H1 (cell line): ENCODE data around the gene DACH2. TPM values are rescaled to one million over a fixed set of nuclear protein-coding genes. Genes with fewer than 3 reads are reported as not detected.

Experiments used
- CTCF ChIA-PET: fragments of 300-600 bp; sonication (Branson Sonifier 250); formaldehyde crosslinking; loops from one replicate; lab custom pipeline; 2021; ENCODE audit not compliant: partially characterized antibody; lab: Charles Lee
- POLR2A ChIA-PET: fragments of 300-600 bp; sonication (Branson Sonifier 250); formaldehyde crosslinking; loops from one replicate; lab custom pipeline; 2021; ENCODE audit warnings: inconsistent platforms; ENCODE audit not compliant: partially characterized antibody; lab: Charles Lee
- DNase-seq, 2 experiments: peaks; one replicate each; pipeline versions ENCODE4 v3.0.0 to v3.0.0-alpha.2; 2010 to 2022; ENCODE audit warnings: low spot score in 2 of 2, low read depth in 1 of 2, mixed read lengths in 1 of 2
- FAIRE-seq: peaks from 2 replicates; lab custom pipeline; 2011; peaks lifted over from hg19 to GRCh38; lab: Jason Lieb, UNC
- H2AFZ ChIP-seq: 2 replicates; pipeline ENCODE4 v1.8.1; 2012; ENCODE audit warnings: low read length, inconsistent platforms
- H2AK5ac ChIP-seq: 2 replicates; pipeline ENCODE4 v1.6.1; 2013; ENCODE audit warnings: low read depth, low read length
- H2BK120ac ChIP-seq: replicated peaks from 2 replicates; pipeline ENCODE3; 2013; ENCODE audit warnings: low read depth, low read length, inconsistent platforms
- H2BK12ac ChIP-seq: 2 replicates; pipeline ENCODE4 v1.6.1; 2013; ENCODE audit warnings: low read depth, low read length
- H2BK15ac ChIP-seq: 2 replicates; pipeline ENCODE4 v1.6.1; 2013; ENCODE audit warnings: low read length
- H2BK20ac ChIP-seq: 2 replicates; pipeline ENCODE4 v1.6.1; 2013; ENCODE audit warnings: low read length
- H2BK5ac ChIP-seq: 2 replicates; pipeline ENCODE4 v1.6.1; 2013; ENCODE audit warnings: low read depth, low read length
- H3K14ac ChIP-seq: 2 replicates; pipeline ENCODE4 v1.6.1; 2013; ENCODE audit warnings: inconsistent platforms; ENCODE audit not compliant: insufficient read length
- H3K18ac ChIP-seq: 2 replicates; pipeline ENCODE4 v1.6.1; 2013; ENCODE audit warnings: low read length; ENCODE audit errors: extremely low read depth
- H3K23ac ChIP-seq: 2 replicates; pipeline ENCODE4 v1.6.1; 2013; ENCODE audit warnings: inconsistent platforms; ENCODE audit not compliant: insufficient read length
- H3K23me2 ChIP-seq: 2 replicates; pipeline ENCODE4 v1.6.1; 2013; ENCODE audit warnings: low read depth, low read length
- H3K27ac ChIP-seq: 2 replicates; pipeline ENCODE4 v1.6.1; 2011; ENCODE audit warnings: low read depth, low read length, inconsistent platforms
- H3K27me3 ChIP-seq, 4 experiments: replicated peaks in 1 of 4; 1 replicate in 1 of 4; 2 replicates in 3 of 4; pipeline versions ENCODE4 v1.6.1 to v1.8.1; 2011 to 2013; ENCODE audit warnings: low read length in 3 of 4, mild to moderate bottlenecking in 3 of 4, inconsistent platforms in 2 of 4, mixed read lengths in 2 of 4, moderate library complexity in 1 of 4; ENCODE audit not compliant: control insufficient read depth in 3 of 4, insufficient read depth in 3 of 4; ENCODE audit errors: extremely low read depth in 1 of 4
- H3K36me3 ChIP-seq, 4 experiments: 2 replicates each; pipeline versions ENCODE4 v1.6.1 to v1.8.1; 2011 to 2013; ENCODE audit warnings: mild to moderate bottlenecking in 4 of 4, low read length in 3 of 4, moderate library complexity in 2 of 4, control low read depth in 1 of 4, inconsistent platforms in 1 of 4; ENCODE audit not compliant: insufficient read depth in 4 of 4, control insufficient read depth in 2 of 4
- H3K4ac ChIP-seq: replicated peaks from 2 replicates; pipeline ENCODE3; 2013; ENCODE audit warnings: low read length, low read depth, mixed read lengths, inconsistent platforms; ENCODE audit not compliant: insufficient read length
- H3K4me1 ChIP-seq, 4 experiments: replicated peaks in 1 of 4; 1 replicate in 1 of 4; 2 replicates in 3 of 4; pipeline versions ENCODE4 v1.6.1 to v1.8.1; 2011 to 2013; ENCODE audit warnings: low read length in 3 of 4, inconsistent platforms in 2 of 4, mixed read lengths in 1 of 4; ENCODE audit not compliant: insufficient read depth in 4 of 4, control insufficient read depth in 3 of 4
- H3K4me2 ChIP-seq, 2 experiments: 2 replicates each; pipeline versions ENCODE4 v1.6.1 to v1.8.1; 2011 to 2013; ENCODE audit warnings: low read depth in 2 of 2, low read length in 2 of 2, control low read depth in 1 of 2, inconsistent platforms in 1 of 2, mild to moderate bottlenecking in 1 of 2; ENCODE audit not compliant: insufficient read depth in 1 of 2
- H3K4me3 ChIP-seq, 4 experiments: fragments of 200-600, 300-600 bp in 1 of 4; sonication (generic), shearing (Covaris generic), sonication (Bioruptor Twin) in 1 of 4; 2 replicates each; pipeline versions ENCODE4 v1.5.1 to v1.8.1; 2011 to 2016; ENCODE audit warnings: low read length in 4 of 4, low read depth in 3 of 4, control low read depth in 2 of 4, inconsistent platforms in 2 of 4, mild to moderate bottlenecking in 2 of 4, mixed read lengths in 1 of 4, moderate library complexity in 1 of 4; ENCODE audit not compliant: insufficient read depth in 2 of 4; ENCODE audit errors: extremely low read depth in 1 of 4
- H3K56ac ChIP-seq: replicated peaks from 2 replicates; pipeline ENCODE3; 2013; ENCODE audit warnings: low read depth, mild to moderate bottlenecking, mixed read lengths, low read length, inconsistent platforms; ENCODE audit not compliant: insufficient read length
- H3K79me1 ChIP-seq: 2 replicates; pipeline ENCODE4 v1.6.1; 2013; ENCODE audit warnings: low read depth, low read length, control low read depth
- H3K79me2 ChIP-seq, 2 experiments: 2 replicates each; pipeline versions ENCODE4 v1.6.1 to v1.8.1; 2012 to 2013; ENCODE audit warnings: low read length in 2 of 2, mild to moderate bottlenecking in 2 of 2, inconsistent platforms in 1 of 2; ENCODE audit not compliant: insufficient read depth in 2 of 2, control insufficient read depth in 1 of 2
- H3K9ac ChIP-seq, 4 experiments: replicated peaks in 1 of 4; 1 replicate in 1 of 4; 2 replicates in 3 of 4; pipeline versions ENCODE4 v1.6.1 to v1.8.1; 2011 to 2013; ENCODE audit warnings: low read depth in 3 of 4, low read length in 3 of 4, control low read depth in 2 of 4, mild to moderate bottlenecking in 2 of 4, moderate library complexity in 2 of 4, inconsistent platforms in 1 of 4; ENCODE audit errors: extremely low read depth in 1 of 4
- H3K9me3 ChIP-seq, 2 experiments: 2 replicates each; pipeline versions ENCODE4 v1.6.1 to v1.8.1; 2012 to 2013; ENCODE audit warnings: mild to moderate bottlenecking in 2 of 2, moderate library complexity in 2 of 2, control low read depth in 1 of 2, inconsistent platforms in 1 of 2, low read depth in 1 of 2, low read length in 1 of 2, mixed read lengths in 1 of 2; ENCODE audit not compliant: insufficient read depth in 2 of 2
- H4K20me1 ChIP-seq, 2 experiments: replicated peaks in 1 of 2; 2 replicates each; pipeline versions ENCODE3 to v1.8.1; 2011 to 2013; ENCODE audit warnings: inconsistent platforms in 2 of 2, low read length in 2 of 2, mild to moderate bottlenecking in 1 of 2; ENCODE audit not compliant: insufficient read depth in 2 of 2, control insufficient read depth in 1 of 2
- H4K5ac ChIP-seq: 2 replicates; pipeline ENCODE4 v1.6.1; 2013; ENCODE audit warnings: low read length, low read depth, mixed read lengths, inconsistent platforms; ENCODE audit not compliant: insufficient read length
- H4K8ac ChIP-seq: 2 replicates; pipeline ENCODE4 v1.8.0; 2013; ENCODE audit warnings: mild to moderate bottlenecking, moderate library complexity, low read length, inconsistent platforms; ENCODE audit not compliant: insufficient read depth; ENCODE audit errors: extremely low read depth
- H4K91ac ChIP-seq: replicated peaks from 2 replicates; pipeline ENCODE3; 2013; ENCODE audit warnings: low read length, mixed read lengths, inconsistent platforms; ENCODE audit not compliant: insufficient read length
- BRCA1 ChIP-seq: IDR thresholded peaks from 2 replicates; pipeline ENCODE4 v1.6.1; 2012; ENCODE audit warnings: low read depth, low read length, improper control_type of control experiment
- CEBPB ChIP-seq: IDR thresholded peaks from 2 replicates; pipeline ENCODE4 v1.6.1; 2012; ENCODE audit warnings: low read depth, low read length
- CTBP2 ChIP-seq: IDR thresholded peaks from 2 replicates; pipeline ENCODE4 v1.7.0; 2011; ENCODE audit warnings: borderline replicate concordance, mild to moderate bottlenecking, moderate library complexity, mixed read lengths, low read length; ENCODE audit not compliant: insufficient read depth, insufficient read length
- CTCF ChIP-seq, 3 experiments: IDR thresholded peaks; 1 replicate in 2 of 3; 2 replicates in 1 of 3; pipeline versions ENCODE4 v1.5.1 to v1.6.1; 2011; ENCODE audit warnings: low read length in 3 of 3, mild to moderate bottlenecking in 3 of 3, inconsistent platforms in 2 of 3, low read depth in 1 of 3, moderate library complexity in 1 of 3; ENCODE audit not compliant: insufficient read depth in 1 of 3; ENCODE audit errors: control extremely low read depth in 1 of 3
- EP300 ChIP-seq, 2 experiments: IDR thresholded peaks; 1 replicate in 1 of 2; 2 replicates in 1 of 2; pipeline ENCODE4 v1.6.1; 2011 to 2012; ENCODE audit warnings: low read depth in 2 of 2, low read length in 2 of 2, mild to moderate bottlenecking in 2 of 2, borderline replicate concordance in 1 of 2, inconsistent platforms in 1 of 2, moderate library complexity in 1 of 2
- KDM1A ChIP-seq: fragments of 200-600, 300-600 bp; sonication (generic); IDR thresholded peaks from 2 replicates; pipeline ENCODE4 v1.7.1; 2016; ENCODE audit warnings: mild to moderate bottlenecking, low read length, borderline replicate concordance
- NRF1 ChIP-seq: IDR thresholded peaks from 2 replicates; pipeline ENCODE4 v1.6.1; 2011; ENCODE audit warnings: mild to moderate bottlenecking, low read depth, low read length, improper control_type of control experiment
- POLR2AphosphoS5 ChIP-seq: IDR thresholded peaks from 2 replicates; pipeline ENCODE4 v1.6.1; 2011; ENCODE audit warnings: low read depth, low read length
- RNF2 ChIP-seq: fragments of 200-900, 300-1000 bp; sonication (generic); IDR thresholded peaks from 2 replicates; pipeline ENCODE4 v1.7.1; 2016; ENCODE audit warnings: borderline replicate concordance, low read depth, mild to moderate bottlenecking, antibody characterized with exemption, low read length; ENCODE audit not compliant: poor library complexity, severe bottlenecking; ENCODE audit errors: missing control alignments
- SIX5 ChIP-seq: IDR thresholded peaks from 2 replicates; pipeline ENCODE4 v1.6.1; 2011; ENCODE audit warnings: mild to moderate bottlenecking, low read depth, low read length
- YY1 ChIP-seq: IDR thresholded peaks from 2 replicates; pipeline ENCODE4 v1.6.1; 2011; ENCODE audit warnings: low read depth, mild to moderate bottlenecking, low read length
- ZNF274 ChIP-seq: IDR thresholded peaks from 2 replicates; pipeline ENCODE4 v1.7.0; 2012; ENCODE audit warnings: low read length, borderline replicate concordance; ENCODE audit errors: extremely low read depth
- WGBS, 2 experiments: shearing (Covaris generic) in 1 of 2; methylation state at CpG; one replicate each; pipeline versions ENCODE4 v1.1.6 to v1.1.7; 2013 to 2015; ENCODE audit warnings: low lambda C conversion rate in 2 of 2, mixed read lengths in 2 of 2, inconsistent platforms in 1 of 2, low coverage in 1 of 2, missing lambda C conversion rate in 1 of 2; ENCODE audit not compliant: insufficient replicate concordance in 2 of 2, insufficient coverage in 1 of 2, insufficient read length in 1 of 2; ENCODE audit errors: extremely low coverage in 1 of 2, missing lambda C conversion rate in 1 of 2; 5-methylcytosine and 5-hydroxymethylcytosine counted together
- polyA plus RNA-seq, 7 experiments: library from polyadenylated mRNA; depleted of rRNA in 3 of 7; stranded (reverse) in 5 of 7; unstranded in 2 of 7; fragments of >200 nt in 5 of 7; fragments of 200-250 nt in 2 of 7; gene quantifications; 1 replicate in 5 of 7; 2 replicates in 1 of 7; 4 replicates in 1 of 7; pipeline versions ENCODE4 v1.2.1 to v1.2.3, GENCODE V29; 2011 to 2013; ENCODE audit warnings: missing spikeins in 2 of 7, mixed read lengths in 2 of 7
- total RNA-seq: library from RNA; stranded (reverse); fragmentation: NEBNext Ultra II Directional; extraction: Animal tissue kit (Norgen Biotek cat#: 25700); gene quantifications from 2 replicates; pipeline ENCODE4 v1.2.1, GENCODE V29; 2021

Gene DACH2
- total and polyA plus RNA-seq, 2 of the 8 experiments (the other 6 are each of a cell fraction or from before 2014, with no cell fraction given) = 1.0 to 1.8 TPM

- H3K14ac ChIP-seq = no peak overlapping the region
- no peaks in the 10 kb centered on the region for H3K23me2 ChIP-seq
- no peaks in the 10 kb centered on the region for H3K9me3 ChIP-seq
- no peak overlapping the region for H3K4me2 ChIP-seq
- no peak overlapping the region for H3K56ac ChIP-seq
- H2BK20ac ChIP-seq = no peak overlapping the region
- no peaks in the 10 kb centered on the region for H3K36me3 ChIP-seq
- H2BK12ac ChIP-seq = no peak overlapping the region
- no peak overlapping the region for H2AFZ ChIP-seq
- H3K79me1 ChIP-seq = no peaks in the 10 kb centered on the region
- no peak overlapping the region for H4K8ac ChIP-seq
- WGBS, 2 experiments = 86% methylated on average over 1 of the region's 1 CpG; no CpG with 5 or more reads in 1 of the 2 experiments
- no peaks in the 10 kb centered on the region for H3K27me3 ChIP-seq
- H3K27ac ChIP-seq = no peak overlapping the region
- H3K4me1 ChIP-seq = no peaks in the 10 kb centered on the region
- H2BK120ac ChIP-seq = no peak overlapping the region
- H3K4me3 ChIP-seq = no peak overlapping the region
- H3K9ac ChIP-seq = no peak overlapping the region
- DNase-seq (no peak), FAIRE-seq (no peak)
- H4K20me1 ChIP-seq = no peaks in the 10 kb centered on the region
- H3K23ac ChIP-seq = no peak overlapping the region
- H3K79me2 ChIP-seq = no peaks in the 10 kb centered on the region
- no peak overlapping the region for H4K5ac ChIP-seq
- no peak overlapping the region for H2BK5ac ChIP-seq
- H2AK5ac ChIP-seq = no peak overlapping the region
- CTCF ChIA-PET = interaction anchor here (1.0 kb wide), 1 partner anchor 216 kb away, joined by 3 read pairs; no protein-coding TSS in a partner anchor
- H4K91ac ChIP-seq = no peak overlapping the region
- no peak overlapping the region for H3K4ac ChIP-seq
- no peak overlapping the region for H2BK15ac ChIP-seq
- POLR2A ChIA-PET = no interaction called here
- H3K18ac ChIP-seq = no peak overlapping the region
- TF ChIP-seq KDM1A = no peak
- TF ChIP-seq CTCF (IDR thresholded peaks at IDR 0.05; ENCODE audit: control extremely low read depth in 1 of 3, insufficient read depth in 1 of 3, low read depth in 1 of 3, low read length in 3 of 3) = no peak
- TF ChIP-seq POLR2AphosphoS5 = no peak
- no peak for TF ChIP-seq RNF2
- no peak for TF ChIP-seq YY1
- TF ChIP-seq CEBPB = no peak
- no peak for TF ChIP-seq SIX5
- TF ChIP-seq NRF1 = no peak
- TF ChIP-seq BRCA1 = no peak
- TF ChIP-seq EP300 (IDR thresholded peaks at IDR 0.05; ENCODE audit: borderline replicate concordance in 1 of 2, low read depth in 2 of 2, low read length in 2 of 2) = no peak
- TF ChIP-seq CTBP2 = no peak
- no peak for TF ChIP-seq ZNF274
Measured at GRCh38 chrX:86696951-86697350, 548.7 kb downstream of the DACH2 start.
